Mucosa of gallbladder (tissue), 1 donor: ENCODE results near the gene LAMB2. TPM values are rescaled to one million over a fixed set of nuclear protein-coding genes. Genes with fewer than 3 reads are reported as not detected.
A peak's percentile ranks its signal among the peaks of the same experiment; 100 is the strongest.

Source experiments
- DNase-seq: peaks from one replicate; pipeline ENCODE4 v3.0.0-alpha.2; 2020; ENCODE audit warnings: low spot score
- total RNA-seq: library from RNA; stranded (reverse); gene quantifications from one replicate; pipeline ENCODE4 v1.2.1, GENCODE V29; 2021
- donor health status: DM: no; HTN: no; CAD: no.

Gene LAMB2
- total RNA-seq, 1 donor from 2014 or later, result 733 TPM

DNA sequence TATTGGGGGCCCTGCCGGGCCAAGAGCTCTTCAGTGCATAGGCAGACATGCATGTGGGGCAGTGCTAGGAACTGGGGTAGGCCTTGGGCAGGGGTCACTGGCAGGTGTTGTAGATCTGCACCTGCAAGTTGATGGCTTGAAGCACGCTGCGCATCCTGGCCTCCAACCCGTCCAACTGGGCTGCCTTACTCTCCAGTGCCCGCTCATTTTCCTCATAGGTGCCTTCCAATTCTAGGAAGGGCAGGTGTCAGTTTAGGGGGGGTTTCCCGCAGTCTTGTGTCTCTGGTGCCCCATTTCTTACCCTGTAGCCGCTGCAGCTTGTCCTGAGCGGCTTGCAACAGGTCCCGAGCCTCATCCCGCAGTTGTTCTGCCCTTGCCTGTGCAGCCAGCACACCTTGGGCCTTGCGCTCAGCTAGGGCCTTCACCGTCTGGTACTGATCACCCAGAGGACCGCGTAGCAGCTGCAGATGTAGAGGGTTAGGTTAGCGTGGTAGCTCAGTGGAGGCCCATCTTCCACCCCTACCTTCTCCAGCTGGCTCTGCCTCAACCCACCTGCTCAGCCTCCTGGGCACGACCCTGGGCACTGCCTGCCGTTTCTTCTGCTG, 11.6 kb downstream of the LAMB2 start:
- no peak for DNase-seq

- DNase-seq, result peak; percentile 95
Observed at GRCh38 chr3:49120438-49121131, 12.3 kb downstream of the LAMB2 start, which contains the start of gene USP19. USP19 (minus strand) TSS chr3:49120823; CDS start chr3:49119145, 1,678 bp downstream.

- DNase-seq, result no peak
Observed at GRCh38 chr3:49120096-49120437, 12.8 kb downstream of the LAMB2 start.

GRCh38 chr3:49119439-49119838, 13.4 kb downstream of the LAMB2 start:
- no peak for DNase-seq

DNA sequence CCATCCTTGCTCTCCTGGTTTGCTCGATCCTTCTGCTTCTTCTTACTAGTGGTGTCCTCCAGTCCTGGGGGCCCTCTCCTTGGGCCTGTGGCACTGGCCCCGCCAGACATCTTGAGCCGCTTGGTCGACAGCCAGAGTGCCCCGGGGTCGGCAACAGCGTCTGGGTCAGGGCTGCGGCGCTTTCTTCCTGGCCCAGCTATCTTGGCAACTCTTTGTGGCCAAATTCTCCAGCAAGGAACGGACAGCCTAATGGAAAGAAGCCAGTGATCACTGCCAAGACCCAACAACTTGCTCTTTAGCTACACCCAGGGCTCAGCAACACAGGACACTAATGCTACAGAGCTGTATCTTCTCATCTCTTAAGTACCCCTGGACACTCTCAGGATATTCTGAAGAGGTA, 13.8 kb downstream of the LAMB2 start:
- DNase-seq, result no peak

DNA sequence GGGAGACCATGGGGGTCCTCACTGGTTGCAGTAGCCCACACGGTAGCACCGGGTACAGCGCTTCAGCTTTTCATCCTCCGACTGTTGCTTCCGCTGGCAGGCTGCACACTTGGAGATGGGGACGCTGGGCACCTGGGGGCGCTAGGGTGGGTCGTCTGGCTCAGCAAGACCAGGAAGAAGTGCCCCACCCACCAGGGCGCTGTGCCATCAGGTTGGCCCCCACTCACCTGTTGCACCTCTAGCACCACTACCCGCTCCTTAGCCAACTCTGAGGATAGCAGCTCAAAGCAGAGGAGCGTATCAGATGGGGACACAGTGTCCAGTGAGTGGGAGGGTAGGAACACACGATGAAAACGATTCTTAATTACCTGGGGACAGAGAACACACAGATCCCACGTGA, 20.6 kb downstream of the LAMB2 start:
- DNase-seq, result no peak

GRCh38 chr3:49111347-49111746, 21.5 kb downstream of the LAMB2 start:
- DNase-seq, result no peak

DNA sequence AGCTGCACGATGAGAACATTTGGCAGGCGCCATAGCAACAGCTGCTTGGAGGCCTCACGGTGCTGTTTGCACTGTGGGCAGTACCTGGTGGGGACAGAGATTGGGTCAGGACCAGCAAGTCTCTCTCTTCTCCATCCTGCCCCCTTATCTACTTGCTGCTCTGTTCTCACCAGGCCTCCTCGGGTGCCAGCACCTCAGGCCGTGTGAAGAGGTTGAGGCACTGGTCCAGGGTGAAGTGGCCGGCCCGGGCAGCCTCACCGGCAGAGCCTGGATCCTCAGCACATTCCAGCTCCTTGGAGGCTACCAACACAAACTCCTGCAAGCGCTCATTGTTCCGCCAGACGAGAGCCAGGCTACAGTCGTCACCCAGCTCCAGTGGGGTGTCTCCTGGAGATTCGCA, 22.1 kb downstream of the LAMB2 start:
- no peak for DNase-seq

DNA sequence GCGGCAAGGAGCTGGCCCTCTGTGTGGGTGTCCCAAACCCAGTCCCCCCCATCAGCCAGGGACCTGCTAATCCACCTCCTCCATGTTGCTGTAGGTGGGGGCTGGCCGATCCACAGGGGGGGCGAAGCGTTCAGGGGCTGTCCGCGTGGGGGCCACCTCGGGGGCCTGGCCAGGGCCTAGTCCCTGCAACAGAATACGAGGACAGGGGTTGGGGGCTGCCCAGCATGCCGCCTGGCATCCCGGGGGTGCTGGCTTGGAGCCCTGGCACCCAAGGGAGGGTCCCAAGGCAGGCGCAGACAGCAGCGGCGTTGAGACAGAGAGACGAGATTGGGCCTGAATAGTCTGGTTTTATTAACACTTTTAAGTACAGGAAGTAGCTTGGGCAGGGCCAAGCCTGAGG, 24.5 kb downstream of the LAMB2 start:
- no peak for DNase-seq

DNA sequence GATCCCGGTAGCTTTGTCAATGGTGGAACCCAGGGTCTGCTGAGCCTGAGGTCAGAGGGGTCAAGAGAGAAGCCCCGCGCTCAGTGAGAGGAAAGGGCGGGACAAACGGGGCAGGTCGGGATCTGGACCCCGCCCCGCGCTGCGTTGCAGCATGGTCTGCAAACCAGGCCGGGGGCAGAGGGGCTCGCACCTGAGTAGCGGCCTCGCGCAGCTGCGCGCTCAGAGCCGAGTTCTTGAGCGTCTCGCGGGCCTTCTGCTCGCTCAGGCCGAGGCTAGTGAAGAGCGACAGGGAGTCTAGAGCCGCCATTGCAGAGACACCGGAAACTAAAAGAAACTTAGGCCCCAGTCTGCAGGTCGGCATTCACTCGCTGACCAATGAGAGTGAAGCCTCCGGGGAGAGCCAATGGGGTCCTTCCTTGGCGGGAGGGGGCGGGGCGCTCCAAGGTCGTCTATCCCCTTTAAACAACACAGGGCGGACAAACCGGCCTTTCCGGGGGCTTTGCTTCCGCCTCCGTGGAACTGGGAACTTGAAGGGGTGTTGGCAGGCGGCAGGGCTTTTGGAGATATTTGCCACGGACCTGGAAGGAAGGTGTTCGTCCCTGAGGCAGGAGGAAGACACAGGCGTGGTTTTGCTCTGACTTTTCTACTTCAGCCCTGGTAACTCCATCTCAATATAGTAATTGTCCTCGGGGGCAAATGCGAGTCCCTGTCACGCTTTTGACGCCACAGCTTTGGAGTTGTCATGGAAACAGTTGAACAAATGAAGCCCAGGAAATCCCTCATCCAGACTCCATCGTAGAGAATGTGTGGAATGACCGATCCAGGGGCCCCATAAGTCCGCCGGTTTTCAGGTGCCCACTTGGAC, 28.2 kb downstream of the LAMB2 start, which contains the start of gene QARS1:
QARS1 (minus strand) TSS at position 331 of the 865 bp plus-strand sequence; CDS start at position 307, 24 bp downstream.
- peak; percentile 95 for DNase-seq

DNA sequence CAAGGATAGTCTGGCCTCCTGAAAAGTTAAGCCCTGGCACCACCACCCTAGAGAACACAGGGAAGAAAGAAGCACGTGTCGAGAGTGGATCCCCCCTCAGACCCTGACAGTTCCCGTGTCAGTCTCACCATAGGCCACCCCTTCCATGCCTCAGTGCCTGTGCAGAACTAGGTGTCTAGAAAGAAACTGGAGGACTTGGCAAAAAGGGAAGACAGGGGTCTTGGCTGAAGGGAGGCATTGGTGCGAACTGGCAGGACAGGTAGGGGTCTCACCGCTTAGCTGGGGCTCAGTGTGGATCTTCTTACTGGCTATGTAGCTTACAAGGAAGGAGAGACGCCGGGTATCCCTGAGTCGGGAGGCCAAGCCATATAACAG, 28.8 kb downstream of the LAMB2 start:
- no peak for DNase-seq

DNA sequence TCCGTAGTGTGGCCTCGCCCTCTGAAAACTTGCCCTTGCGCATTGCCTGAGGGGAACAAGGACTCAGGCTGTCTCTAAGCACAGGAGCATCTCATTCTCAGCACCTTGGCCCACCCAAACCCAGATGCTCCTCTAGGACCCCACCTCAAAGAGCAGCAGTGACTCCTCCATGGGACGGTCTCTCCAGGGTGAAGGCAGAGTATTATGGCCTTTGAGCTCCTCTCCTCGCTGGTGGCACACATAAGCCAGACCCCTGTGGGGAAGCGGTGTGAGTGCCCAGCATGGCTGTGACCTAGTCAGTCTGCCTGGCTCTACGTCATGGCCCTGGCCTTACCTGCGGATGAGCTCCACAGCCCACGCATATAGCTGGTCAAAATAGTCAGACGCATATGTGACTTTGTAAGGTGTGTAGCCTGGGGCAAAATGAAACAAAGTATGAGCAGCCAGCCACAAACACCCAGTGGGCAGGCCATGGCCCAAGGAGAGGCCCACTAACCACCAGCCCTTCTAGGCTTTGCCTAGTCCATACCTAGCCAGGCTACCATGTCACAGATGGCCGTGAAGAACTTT, 32.7 kb downstream of the LAMB2 start:
- DNase-seq, result no peak

DNA sequence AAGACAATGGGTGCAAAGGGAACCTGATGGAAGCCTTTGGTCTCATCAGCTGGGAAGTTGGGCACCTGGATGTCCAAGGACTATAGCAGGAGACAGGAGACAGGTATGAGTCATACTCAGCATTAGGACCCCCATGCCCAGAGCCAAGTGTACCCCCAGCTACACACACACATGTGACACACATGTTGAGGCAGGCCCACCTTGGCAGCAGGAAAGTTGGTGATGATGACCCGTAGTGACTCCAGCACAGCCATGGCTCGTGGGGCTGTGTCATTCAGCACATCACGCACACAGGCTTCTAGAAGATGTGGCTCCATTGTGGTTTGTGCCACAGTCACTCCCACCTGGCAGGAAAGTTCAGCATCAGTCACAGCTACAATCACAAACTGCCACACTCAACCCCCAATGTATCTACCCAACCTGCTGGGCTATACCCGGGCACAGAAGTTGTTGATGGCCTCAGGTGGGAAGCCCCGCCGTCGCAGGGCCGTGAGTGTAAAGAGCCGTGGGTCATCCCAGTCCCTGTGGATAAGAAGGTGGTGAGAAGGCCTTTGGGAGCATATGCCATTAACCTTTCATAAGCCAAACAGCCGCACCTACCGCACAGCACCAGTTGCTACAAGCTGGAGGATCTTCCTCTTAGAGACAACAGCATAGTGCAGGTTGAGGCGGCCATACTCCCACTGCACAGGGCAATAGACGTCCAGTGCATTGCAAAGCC, 33.8 kb downstream of the LAMB2 start:
- no peak for DNase-seq

GRCh38 chr3:49098429-49098828, 34.4 kb downstream of the LAMB2 start:
- DNase-seq, result no peak

- peak; percentile 99 for DNase-seq
Observed at GRCh38 chr3:49093853-49094767, 38.7 kb downstream of the LAMB2 start, which contains the start of gene QRICH1. QRICH1 (minus strand) TSS chr3:49094071; CDS start chr3:49077017, 17,054 bp downstream.

GRCh38 chr3:49092938-49093852, 39.7 kb downstream of the LAMB2 start:
- peak; percentile 79 for DNase-seq

DNA sequence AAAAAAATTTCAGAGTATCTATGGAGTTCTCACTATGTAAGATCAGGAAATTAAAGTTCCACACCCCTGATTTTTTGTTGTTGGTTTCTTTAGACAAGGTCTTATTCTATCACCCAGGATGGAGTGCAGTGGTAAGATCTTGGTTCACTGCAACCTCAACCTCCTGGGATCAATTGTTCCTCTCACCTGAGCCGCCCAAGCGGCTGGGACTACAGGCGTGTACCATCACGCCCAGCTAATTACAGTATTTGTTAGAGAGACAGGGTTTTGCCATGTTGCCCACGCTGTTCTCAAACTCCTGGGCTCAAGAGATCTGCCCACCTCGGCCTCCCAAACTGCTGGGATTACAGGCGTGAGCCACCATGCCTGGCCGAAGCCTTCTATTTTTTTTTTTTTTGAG, 51.4 kb downstream of the LAMB2 start:
- no peak for DNase-seq

DNA sequence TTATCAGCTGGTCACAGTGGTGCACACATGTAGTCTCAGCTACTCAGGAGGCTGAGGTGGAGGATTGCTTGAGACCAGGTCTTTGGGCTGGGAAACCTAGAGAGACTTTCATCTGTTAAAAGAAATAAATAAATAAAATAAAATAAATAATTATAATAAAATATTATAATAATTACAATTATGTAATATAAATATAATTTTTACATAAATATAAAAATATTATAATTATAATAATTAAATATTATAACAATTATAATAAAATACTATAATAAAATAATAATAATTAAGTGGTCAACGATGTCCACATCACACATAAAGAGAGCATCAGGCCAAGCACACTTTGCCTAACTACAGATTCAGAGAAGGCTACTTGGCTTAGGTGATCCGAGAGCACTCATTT, 53.6 kb downstream of the LAMB2 start:
- no peak for DNase-seq

- DNase-seq, result no peak
Observed at GRCh38 chr3:49076646-49077045, 56.2 kb downstream of the LAMB2 start.
